ENCODE data around the gene UBE2D2.

GRCh38 chr5:139653616-139654015 lies 92.5 kb downstream of the UBE2D2 start:
- TF ChIP-seq PATZ1 (CRISPR knock-in tag; IDR thresholded peaks at IDR 0.05; ENCODE audit: borderline replicate concordance): no peak
- no peak for TF ChIP-seq RARB (CRISPR knock-in tag; IDR thresholded peaks at IDR 0.05)
- TF ChIP-seq GLIS3 (CRISPR knock-in tag; IDR thresholded peaks at IDR 0.05): no peak
- TF ChIP-seq CSDC2 (CRISPR knock-in tag; IDR thresholded peaks at IDR 0.05): no peak
- no peak for TF ChIP-seq OSR1 (CRISPR knock-in tag; IDR thresholded peaks at IDR 0.05)
- no peak for TF ChIP-seq ZFP30 (CRISPR knock-in tag; IDR thresholded peaks at IDR 0.05)
- no peak for TF ChIP-seq CREB5 (CRISPR knock-in tag; IDR thresholded peaks at IDR 0.05; ENCODE audit: low read depth)
- no peak for TF ChIP-seq TCF4 (CRISPR knock-in tag; IDR thresholded peaks at IDR 0.05; ENCODE audit: borderline replicate concordance)
- TF ChIP-seq ISL1 (CRISPR knock-in tag; IDR thresholded peaks at IDR 0.05): no peak
- no peak for TF ChIP-seq ZFP3 (CRISPR knock-in tag; IDR thresholded peaks at IDR 0.05)
- TF ChIP-seq TSHZ2 (CRISPR knock-in tag; IDR thresholded peaks at IDR 0.05): no peak

Data from SK-N-SH treated with all-trans-retinoic acid at 6 μM for 48 hours (cell line).